AG09319 (cell line): ENCODE measurements around the gene MT3.
"Not testable (repeated sequence)": the region's sequence is repeated elsewhere in the genome, so short reads cannot be mapped to it uniquely, and the experiment has no call there.

ENCODE experiments used
- DNase-seq: peaks from one replicate; pipeline ENCODE4 v3.0.0-alpha.2; 2010; ENCODE audit warnings: low read depth; ENCODE audit errors: extremely low read depth
- CTCF ChIP-seq: IDR thresholded peaks from 2 replicates; pipeline ENCODE4 v1.5.1; 2011; ENCODE audit warnings: low read depth, mild to moderate bottlenecking, inconsistent platforms, low read length, moderate library complexity

Gene MT3

GRCh38 chr16:56580391-56581048, 8.8 kb upstream of the MT3 start:
- no peak for DNase-seq
- TF ChIP-seq CTCF = no peak

- DNase-seq = not testable (repeated sequence)
Measured at GRCh38 chr16:56582911-56583310, 6.4 kb upstream of the MT3 start.

GRCh38 chr16:56583351-56584168, 5.8 kb upstream of the MT3 start:
- no peak for DNase-seq
- no peak for TF ChIP-seq CTCF

GRCh38 chr16:56584276-56584675, 5.1 kb upstream of the MT3 start:
- DNase-seq = no peak
- no peak for TF ChIP-seq CTCF

- DNase-seq = no peak
- TF ChIP-seq CTCF = no peak
Measured at GRCh38 chr16:56588781-56589140, 567 bp upstream of the MT3 start.

GRCh38 chr16:56591377-56592060, 2.2 kb downstream of the MT3 start:
- DNase-seq = no peak
- no peak for TF ChIP-seq CTCF

- DNase-seq = no peak
- TF ChIP-seq CTCF = no peak
Measured at GRCh38 chr16:56593573-56594291, 4.4 kb downstream of the MT3 start.
